ENCODE measurements around the gene MYL4.
"Not testable (repeated sequence)": the region's sequence is repeated elsewhere in the genome, so short reads cannot be mapped to it uniquely, and the experiment has no call there.

MYL4 gene

DNA sequence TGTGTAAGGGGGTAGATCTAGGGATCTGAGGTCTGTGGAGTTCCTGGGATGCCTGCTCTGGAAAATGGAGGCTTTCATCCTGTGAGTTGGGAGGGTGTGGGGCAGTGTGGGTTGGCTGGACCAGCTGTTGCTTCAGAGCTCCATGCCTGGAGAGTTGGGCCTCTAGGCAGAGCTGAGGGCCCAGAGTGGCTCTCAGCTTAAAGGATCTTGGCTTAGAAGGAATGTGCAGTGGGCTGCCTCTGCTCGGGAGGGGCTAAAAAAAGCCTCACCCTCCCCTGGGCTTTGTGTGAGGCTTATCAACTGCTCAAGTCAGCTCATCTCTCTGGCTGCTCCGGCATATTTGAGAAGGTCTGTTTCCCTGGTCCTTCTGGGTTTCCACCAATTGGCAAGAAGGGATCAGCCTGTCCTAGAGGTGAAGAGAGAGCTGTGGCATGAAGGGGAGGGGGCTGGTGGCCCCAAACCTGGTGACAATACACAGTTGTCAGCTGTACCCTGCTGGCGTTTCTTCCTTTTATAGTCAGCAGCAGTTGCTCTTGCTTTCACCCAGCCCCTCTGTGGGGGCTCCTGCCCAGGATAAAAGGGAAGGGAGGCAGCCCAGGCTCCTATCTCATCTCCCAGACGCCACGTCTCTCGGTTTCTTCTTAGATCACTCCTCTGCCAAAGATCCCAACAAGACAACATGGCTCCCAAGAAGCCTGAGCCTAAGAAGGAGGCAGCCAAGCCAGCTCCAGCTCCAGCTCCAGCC, at the start of gene MYL4:
Gene MYL4, plus strand, starts transcription at position 605 of the 745 bp plus-strand sequence. Its CDS starts 75 bp downstream, at position 680.
- Mint-ChIP-seq H3K4me3 (no peak within 1 kb of the TSS), H3K9me3 (no peaks in the 10 kb centered on the region), H3K27me3 (no peaks in the 10 kb centered on the region), H3K36me3 (ENCODE audit: low read depth) (no peaks in the 10 kb centered on the region), H3K27ac (no peak within 1 kb of the TSS), H3K4me1 (peaks cover 36% of the 10 kb centered on the region)
- ATAC-seq (no peak), DNase-seq (no peak)

DNA sequence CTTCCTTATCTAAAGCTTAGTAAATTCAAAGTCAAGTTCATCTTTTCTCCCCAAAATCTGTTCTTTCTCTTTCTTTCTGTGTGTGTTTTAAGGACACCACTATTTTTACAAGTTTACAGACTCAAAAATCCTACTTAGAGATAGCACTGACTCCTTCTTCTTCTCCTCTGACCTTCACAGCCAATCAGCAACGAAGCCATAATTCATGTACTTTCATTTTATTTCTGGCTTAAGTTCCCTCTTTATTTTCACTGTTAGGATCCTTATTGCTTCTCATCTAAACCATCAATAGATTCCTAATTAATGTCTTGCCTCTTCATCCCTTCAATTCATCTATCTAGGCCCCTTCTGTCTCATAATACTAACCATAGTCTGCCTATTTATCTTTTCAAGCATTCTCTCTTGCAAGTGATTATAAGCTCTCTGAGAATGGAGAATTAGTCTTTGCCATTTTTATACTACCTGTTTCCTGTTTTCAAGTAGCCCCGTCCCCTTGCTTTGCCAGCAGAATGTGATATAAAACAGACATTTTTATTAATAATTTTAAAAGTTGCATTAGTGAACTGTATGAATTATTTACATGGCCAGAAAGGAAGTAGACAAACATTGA, 47.0 kb upstream of the MYL4 start:
- ATAC-seq: no peak
- Mint-ChIP-seq H3K27ac (peak overlapping the region; percentile 23), H3K27me3 (no peaks in the 10 kb centered on the region), H3K4me1 (peaks cover 17% of the 10 kb centered on the region), H3K36me3 (ENCODE audit: low read depth) (peaks cover 37% of the 10 kb centered on the region), H3K9me3 (no peaks in the 10 kb centered on the region), H3K4me3 (peak overlapping the region; percentile 28)
- no peak for DNase-seq

GRCh38 chr17:47164263-47164662, 44.9 kb upstream of the MYL4 start:
- Mint-ChIP-seq H3K4me3 (no peak overlapping the region), H3K9me3 (no peaks in the 10 kb centered on the region), H3K4me1 (peaks cover 17% of the 10 kb centered on the region), H3K27ac (no peak overlapping the region), H3K36me3 (ENCODE audit: low read depth) (peaks cover 49% of the 10 kb centered on the region), H3K27me3 (no peaks in the 10 kb centered on the region)
- no peak for DNase-seq
- no peak for ATAC-seq

GRCh38 chr17:47165137-47165536, 44.0 kb upstream of the MYL4 start:
- Mint-ChIP-seq H3K27ac (no peak overlapping the region), H3K27me3 (no peaks in the 10 kb centered on the region), H3K4me3 (no peak overlapping the region), H3K4me1 (peaks cover 17% of the 10 kb centered on the region), H3K36me3 (ENCODE audit: low read depth) (peaks cover 53% of the 10 kb centered on the region), H3K9me3 (no peaks in the 10 kb centered on the region)
- DNase-seq (no peak), ATAC-seq (no peak)

GRCh38 chr17:47166854-47167253, 42.3 kb upstream of the MYL4 start:
- H3K36me3 Mint-ChIP-seq (ENCODE audit: low read depth): peaks cover 47% of the 10 kb centered on the region
- ATAC-seq: not testable (repeated sequence)
- H3K4me1 Mint-ChIP-seq: peaks cover 16% of the 10 kb centered on the region

GRCh38 chr17:47168896-47169295, 40.3 kb upstream of the MYL4 start:
- not testable (repeated sequence) for H3K4me1 Mint-ChIP-seq, ATAC-seq, H3K27ac Mint-ChIP-seq, H3K9me3 Mint-ChIP-seq, DNase-seq, H3K27me3 Mint-ChIP-seq, H3K4me3 Mint-ChIP-seq
- peaks cover 47% of the 10 kb centered on the region for H3K36me3 Mint-ChIP-seq (ENCODE audit: low read depth)

More at GRCh38 chr17:47166854-47167253, 42.3 kb upstream of the MYL4 start:
- H3K27me3 Mint-ChIP-seq, H3K4me3 Mint-ChIP-seq, H3K27ac Mint-ChIP-seq, DNase-seq, H3K9me3 Mint-ChIP-seq: not testable (repeated sequence)

GRCh38 chr17:47170710-47171109, 38.4 kb upstream of the MYL4 start:
- Mint-ChIP-seq H3K27me3 (no peaks in the 10 kb centered on the region), H3K9me3 (no peaks in the 10 kb centered on the region), H3K36me3 (ENCODE audit: low read depth) (peaks cover 42% of the 10 kb centered on the region), H3K27ac (no peak overlapping the region), H3K4me3 (no peak overlapping the region), H3K4me1 (peaks cover 10% of the 10 kb centered on the region)
- ATAC-seq (no peak), DNase-seq (no peak)

- Mint-ChIP-seq H3K27me3 (no peaks in the 10 kb centered on the region), H3K27ac (no peak overlapping the region), H3K36me3 (ENCODE audit: low read depth) (peaks cover 36% of the 10 kb centered on the region), H3K9me3 (no peaks in the 10 kb centered on the region), H3K4me3 (no peak overlapping the region), H3K4me1 (peaks cover 17% of the 10 kb centered on the region)
- DNase-seq (no peak), ATAC-seq (no peak)
These were observed 36.2 kb upstream of the MYL4 start for GRCh38 chr17:47172696-47173565.

DNA sequence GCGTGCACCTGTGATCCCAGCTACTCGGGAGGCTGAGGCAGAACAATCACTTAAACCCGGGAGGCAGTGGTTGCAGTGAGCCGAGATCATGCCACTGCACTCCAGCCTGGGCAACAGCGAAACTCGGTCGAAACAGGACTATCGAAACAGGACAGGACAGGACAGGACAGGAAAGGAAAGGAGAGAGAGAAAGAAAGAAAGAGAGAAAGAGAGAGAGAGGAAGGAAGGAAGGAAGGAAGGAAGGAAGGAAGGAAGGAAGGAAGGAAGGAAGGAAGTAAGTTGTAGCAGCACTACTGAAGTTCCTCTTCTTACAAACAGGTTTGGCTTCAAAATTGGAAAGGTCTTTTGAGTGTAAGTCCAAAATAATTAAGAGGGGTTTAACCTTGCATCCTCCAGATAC, 34.3 kb upstream of the MYL4 start:
- not testable (repeated sequence) for DNase-seq, H3K27ac Mint-ChIP-seq, ATAC-seq, H3K27me3 Mint-ChIP-seq, H3K9me3 Mint-ChIP-seq, H3K4me3 Mint-ChIP-seq
- peaks cover 23% of the 10 kb centered on the region for H3K4me1 Mint-ChIP-seq
- peaks cover 32% of the 10 kb centered on the region for H3K36me3 Mint-ChIP-seq (ENCODE audit: low read depth)

DNA sequence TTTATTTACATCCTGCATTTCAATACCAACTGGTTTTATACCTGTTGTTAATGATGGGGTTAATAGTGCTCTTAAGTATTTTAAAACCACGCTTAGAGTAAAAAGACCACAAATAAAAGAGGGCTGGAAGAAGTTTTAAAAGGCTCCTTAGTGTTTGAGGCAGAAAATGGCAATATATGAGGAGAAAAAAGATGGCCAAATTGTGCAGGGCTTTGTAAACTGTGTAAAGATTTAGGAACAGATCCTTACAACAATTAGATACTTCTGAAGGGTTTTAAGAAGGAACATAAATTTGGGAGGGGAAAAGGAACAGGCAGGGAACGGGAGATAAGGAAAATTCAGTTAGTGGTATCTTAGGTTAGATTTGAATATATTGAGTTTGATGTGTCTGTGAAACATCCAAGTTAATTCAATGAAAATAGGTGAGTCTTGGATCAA, 32.7 kb upstream of the MYL4 start:
- H3K9me3 Mint-ChIP-seq: no peaks in the 10 kb centered on the region
- H3K4me1 Mint-ChIP-seq: peaks cover 26% of the 10 kb centered on the region
- DNase-seq: no peak

DNA sequence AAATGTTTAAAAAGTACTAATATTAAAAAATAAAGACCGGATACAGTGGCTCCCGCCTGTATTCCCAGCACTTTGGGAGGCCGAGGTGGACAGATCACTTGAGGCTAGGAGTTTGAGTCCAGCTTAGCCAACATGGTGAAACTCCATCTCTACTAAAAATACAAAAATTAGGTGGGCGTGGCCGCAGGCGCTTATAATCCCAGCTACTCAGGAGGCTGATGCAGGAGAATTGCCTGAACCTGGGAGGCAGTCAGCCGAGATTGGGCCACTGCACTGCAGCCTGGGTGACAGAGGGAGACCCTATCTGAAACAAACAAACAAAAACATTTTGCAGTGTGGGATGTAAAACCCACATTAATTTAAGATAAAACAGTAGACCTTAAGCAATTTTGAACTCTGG, 31.9 kb upstream of the MYL4 start:
- ATAC-seq (no peak), DNase-seq (no peak)
- Mint-ChIP-seq H3K4me1 (peaks cover 30% of the 10 kb centered on the region), H3K9me3 (no peaks in the 10 kb centered on the region), H3K27ac (no peak overlapping the region), H3K27me3 (no peaks in the 10 kb centered on the region), H3K4me3 (no peak overlapping the region), H3K36me3 (ENCODE audit: low read depth) (peaks cover 30% of the 10 kb centered on the region)

More for the DNA sequence above, 32.7 kb upstream of the MYL4 start:
- no peaks in the 10 kb centered on the region for H3K27me3 Mint-ChIP-seq
- no peak for ATAC-seq
- H3K36me3 Mint-ChIP-seq (ENCODE audit: low read depth): peaks cover 30% of the 10 kb centered on the region
- no peak overlapping the region for H3K27ac Mint-ChIP-seq
- H3K4me3 Mint-ChIP-seq: no peak overlapping the region

- Mint-ChIP-seq H3K36me3 (ENCODE audit: low read depth) (peaks cover 25% of the 10 kb centered on the region), H3K27me3 (no peaks in the 10 kb centered on the region), H3K4me3 (no peak overlapping the region), H3K9me3 (no peaks in the 10 kb centered on the region), H3K4me1 (peaks cover 39% of the 10 kb centered on the region), H3K27ac (no peak overlapping the region)
- ATAC-seq (no peak), DNase-seq (no peak)
These were observed 30.0 kb upstream of the MYL4 start for GRCh38 chr17:47179141-47179540.

DNA sequence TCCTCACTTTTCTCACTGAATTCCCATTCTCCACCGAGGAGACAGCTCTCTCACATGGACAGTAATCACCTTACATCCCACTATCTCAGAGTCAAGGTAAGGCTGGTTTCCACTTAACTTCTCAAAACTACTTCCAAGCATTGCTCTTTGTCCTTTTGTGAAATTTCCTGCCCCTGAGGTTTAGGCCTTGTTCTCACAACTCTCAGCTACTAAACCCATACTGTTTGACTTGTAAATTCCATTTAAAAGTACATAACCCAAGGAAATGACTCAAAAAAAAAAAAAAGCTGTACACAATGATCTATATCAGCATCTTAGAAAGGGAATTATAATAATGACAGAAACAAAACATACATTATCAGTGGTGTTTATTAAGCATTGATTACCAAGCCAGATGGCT, 28.8 kb upstream of the MYL4 start:
- Mint-ChIP-seq H3K9me3 (no peaks in the 10 kb centered on the region), H3K27ac (no peak overlapping the region), H3K4me1 (peaks cover 42% of the 10 kb centered on the region), H3K36me3 (ENCODE audit: low read depth) (peaks cover 28% of the 10 kb centered on the region), H3K4me3 (no peak overlapping the region), H3K27me3 (no peaks in the 10 kb centered on the region)
- no peak for ATAC-seq
- no peak for DNase-seq

DNA sequence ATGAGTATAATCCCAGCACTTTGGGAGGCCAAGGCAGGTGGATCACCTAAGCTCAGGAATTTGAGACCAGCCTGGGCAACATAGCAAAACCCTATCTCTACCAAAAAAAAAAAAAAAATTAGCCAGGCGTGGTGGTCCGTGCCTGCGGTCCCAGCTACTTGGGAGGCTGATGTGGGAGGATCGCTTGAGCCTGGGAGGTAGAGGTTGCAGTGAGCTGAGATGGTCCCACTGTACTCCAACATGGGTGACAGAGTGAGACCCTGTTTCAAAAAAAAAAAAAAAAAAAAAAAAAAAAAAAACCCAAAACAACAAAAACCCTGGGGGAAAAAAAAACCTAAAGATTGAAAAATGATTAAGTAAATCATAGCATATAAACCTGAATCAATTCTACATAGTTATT, 28.2 kb upstream of the MYL4 start:
- not testable (repeated sequence) for DNase-seq, H3K4me3 Mint-ChIP-seq, H3K27ac Mint-ChIP-seq, H3K27me3 Mint-ChIP-seq, H3K9me3 Mint-ChIP-seq, ATAC-seq
- Mint-ChIP-seq H3K4me1 (peaks cover 45% of the 10 kb centered on the region), H3K36me3 (ENCODE audit: low read depth) (peaks cover 28% of the 10 kb centered on the region)

All from activated naive CD8-positive, alpha-beta T cell treated with anti-CD3 and anti-CD28 coated beads, Interleukin-2, amount 50 U/mL, for 24 hours (primary cell).